Loucy (cell line): Measurements from ENCODE around the gene LTB4R.

Experiments used
- H2AFZ ChIP-seq: fragments of 200-600 bp; sonication (generic); 2 replicates; pipeline ENCODE4 v1.6.0; 2016; ENCODE audit warnings: antibody characterized with exemption, mild to moderate bottlenecking, low read length, moderate library complexity
- H3F3A ChIP-seq: fragments of 200-600 bp; 2 replicates; pipeline ENCODE4 v1.6.0; 2016; ENCODE audit warnings: antibody characterized with exemption, low read depth, mild to moderate bottlenecking
- H3K27me3 ChIP-seq: fragments of 200-600 bp; sonication (generic); 2 replicates; pipeline ENCODE4 v1.6.1; 2014; ENCODE audit warnings: low read length, mild to moderate bottlenecking; ENCODE audit not compliant: insufficient read depth, poor library complexity, severe bottlenecking
- H3K36me3 ChIP-seq: fragments of 200-600 bp; sonication (generic); 2 replicates; pipeline ENCODE4 v1.6.1; 2016; ENCODE audit warnings: low read length; ENCODE audit not compliant: insufficient read depth
- H3K4me1 ChIP-seq: fragments of 200-600 bp; sonication (generic); 2 replicates; pipeline ENCODE4 v1.5.1; 2014; ENCODE audit warnings: low read length, mild to moderate bottlenecking; ENCODE audit not compliant: insufficient read depth, poor library complexity, severe bottlenecking
- H3K4me2 ChIP-seq: fragments of 200-600 bp; sonication (generic); 2 replicates; pipeline ENCODE4 v1.6.0; 2014; ENCODE audit warnings: antibody characterized with exemption, low read length, low read depth, mild to moderate bottlenecking; ENCODE audit not compliant: poor library complexity, severe bottlenecking
- H3K4me3 ChIP-seq: fragments of 200-600 bp; sonication (generic); 2 replicates; pipeline ENCODE4 v1.5.1; 2014; ENCODE audit warnings: low read length, mild to moderate bottlenecking, mixed read lengths; ENCODE audit not compliant: poor library complexity, severe bottlenecking
- H3K79me2 ChIP-seq: fragments of 200-600 bp; sonication (generic); 2 replicates; pipeline ENCODE4 v1.6.1; 2014; ENCODE audit warnings: low read length; ENCODE audit not compliant: insufficient read depth
- H3K9ac ChIP-seq: fragments of 200-600 bp; sonication (generic); 2 replicates; pipeline ENCODE4 v1.6.0; 2014; ENCODE audit warnings: mild to moderate bottlenecking, low read depth, low read length, moderate library complexity; ENCODE audit not compliant: poor library complexity, severe bottlenecking
- H3K9me2 ChIP-seq: fragments of 200-600 bp; sonication (generic); replicated peaks from 2 replicates; pipeline ENCODE4 v1.6.1; 2016; ENCODE audit warnings: low read depth, low read length, mixed read lengths
- H3K9me3 ChIP-seq: fragments of 200-600 bp; sonication (generic); 2 replicates; pipeline ENCODE4 v1.6.1; 2014; ENCODE audit warnings: mild to moderate bottlenecking, antibody characterized with exemption, low read length, low read depth; ENCODE audit not compliant: insufficient read depth
- H4K20me1 ChIP-seq: fragments of 200-600 bp; sonication (generic); 2 replicates; pipeline ENCODE4 v1.6.0; 2014; ENCODE audit warnings: antibody characterized with exemption, low read length, mild to moderate bottlenecking; ENCODE audit not compliant: insufficient read depth, poor library complexity, severe bottlenecking
- EZH2phosphoT487 ChIP-seq: fragments of 200-600 bp; IDR thresholded peaks from 2 replicates; pipeline ENCODE4 v1.6.1; 2018; ENCODE audit warnings: antibody characterized with exemption, mild to moderate bottlenecking, moderate library complexity, borderline replicate concordance
- TF ChIP-seq, protein P1 (sequence below): fragments of 200-600 bp; sonication (generic); conservative IDR thresholded peaks from 2 replicates; pipeline ENCODE4 v1.5.1; 2014; ENCODE audit warnings: mild to moderate bottlenecking, antibody characterized with exemption, low read length

Gene LTB4R

DNA sequence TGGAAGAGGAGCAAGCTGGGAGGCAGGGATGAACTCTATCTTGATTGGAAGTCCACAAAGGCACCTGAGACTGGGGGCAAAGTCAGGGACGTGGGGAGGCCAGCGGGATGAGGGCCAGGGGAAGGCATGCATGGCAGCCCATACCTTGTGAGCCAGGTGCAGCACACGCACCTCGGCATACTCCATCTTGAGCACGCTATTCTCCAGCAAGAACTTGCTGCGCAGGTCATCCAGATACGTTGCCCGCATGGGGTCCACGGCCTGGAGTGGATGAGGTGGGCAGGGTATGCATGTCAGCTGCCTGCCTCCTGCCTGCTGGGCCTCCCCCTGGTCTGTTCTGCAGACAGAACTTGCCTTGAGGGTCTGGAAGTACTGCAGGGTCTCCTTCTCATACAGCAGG is 43.8 kb upstream of the LTB4R start:
- H4K20me1 ChIP-seq, result no peaks in the 10 kb centered on the region
- H3F3A ChIP-seq, result no peaks in the 10 kb centered on the region
- no peaks in the 10 kb centered on the region for H3K9me2 ChIP-seq
- no peaks in the 10 kb centered on the region for H3K36me3 ChIP-seq
- no peak overlapping the region for H3K4me3 ChIP-seq
- no peaks in the 10 kb centered on the region for H3K27me3 ChIP-seq
- peaks cover 13% of the 10 kb centered on the region; the same call in 1 of the 2 replicates for H3K79me2 ChIP-seq
- no peak for TF ChIP-seq EZH2phosphoT487
- TF ChIP-seq, protein P1, sequence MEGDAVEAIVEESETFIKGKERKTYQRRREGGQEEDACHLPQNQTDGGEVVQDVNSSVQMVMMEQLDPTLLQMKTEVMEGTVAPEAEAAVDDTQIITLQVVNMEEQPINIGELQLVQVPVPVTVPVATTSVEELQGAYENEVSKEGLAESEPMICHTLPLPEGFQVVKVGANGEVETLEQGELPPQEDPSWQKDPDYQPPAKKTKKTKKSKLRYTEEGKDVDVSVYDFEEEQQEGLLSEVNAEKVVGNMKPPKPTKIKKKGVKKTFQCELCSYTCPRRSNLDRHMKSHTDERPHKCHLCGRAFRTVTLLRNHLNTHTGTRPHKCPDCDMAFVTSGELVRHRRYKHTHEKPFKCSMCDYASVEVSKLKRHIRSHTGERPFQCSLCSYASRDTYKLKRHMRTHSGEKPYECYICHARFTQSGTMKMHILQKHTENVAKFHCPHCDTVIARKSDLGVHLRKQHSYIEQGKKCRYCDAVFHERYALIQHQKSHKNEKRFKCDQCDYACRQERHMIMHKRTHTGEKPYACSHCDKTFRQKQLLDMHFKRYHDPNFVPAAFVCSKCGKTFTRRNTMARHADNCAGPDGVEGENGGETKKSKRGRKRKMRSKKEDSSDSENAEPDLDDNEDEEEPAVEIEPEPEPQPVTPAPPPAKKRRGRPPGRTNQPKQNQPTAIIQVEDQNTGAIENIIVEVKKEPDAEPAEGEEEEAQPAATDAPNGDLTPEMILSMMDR, result no peak
- peaks cover 14% of the 10 kb centered on the region for H3K4me1 ChIP-seq
- H2AFZ ChIP-seq, result no peak overlapping the region
- H3K9ac ChIP-seq, result no peak overlapping the region
- no peak overlapping the region for H3K4me2 ChIP-seq
- no peaks in the 10 kb centered on the region for H3K9me3 ChIP-seq

DNA sequence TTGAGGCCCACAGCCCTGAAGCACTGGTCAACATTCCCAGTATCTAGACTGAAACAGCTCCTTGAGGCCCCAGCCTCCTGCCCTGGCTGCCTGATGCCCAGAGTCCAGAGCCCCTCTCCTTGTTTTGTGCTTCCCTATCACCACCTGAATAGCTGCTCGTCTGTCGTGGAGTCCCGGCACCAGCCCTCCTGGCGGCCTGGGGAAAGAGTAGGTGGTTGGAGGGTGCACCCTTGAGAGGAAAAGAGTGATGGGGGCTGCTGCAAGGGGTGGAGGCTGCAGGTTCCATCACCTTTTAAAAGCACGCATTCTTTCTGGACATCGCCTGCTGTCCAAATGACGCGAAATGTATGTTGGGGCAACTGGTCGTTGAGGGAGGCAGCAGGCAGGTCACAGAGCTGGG is 43.1 kb upstream of the LTB4R start:
- Histone ChIP-seq H3K4me3 (no peak overlapping the region), H3F3A (no peaks in the 10 kb centered on the region), H3K4me2 (no peak overlapping the region), H3K79me2 (peaks cover 14% of the 10 kb centered on the region; the same call in 1 of the 2 replicates), H3K36me3 (no peaks in the 10 kb centered on the region), H2AFZ (no peak overlapping the region), H4K20me1 (no peaks in the 10 kb centered on the region), H3K9ac (no peak overlapping the region), H3K9me3 (no peaks in the 10 kb centered on the region), H3K9me2 (no peaks in the 10 kb centered on the region), H3K27me3 (no peaks in the 10 kb centered on the region), H3K4me1 (peaks cover 14% of the 10 kb centered on the region)
- TF ChIP-seq EZH2phosphoT487, result no peak
- TF ChIP-seq, protein P1, result no peak

DNA sequence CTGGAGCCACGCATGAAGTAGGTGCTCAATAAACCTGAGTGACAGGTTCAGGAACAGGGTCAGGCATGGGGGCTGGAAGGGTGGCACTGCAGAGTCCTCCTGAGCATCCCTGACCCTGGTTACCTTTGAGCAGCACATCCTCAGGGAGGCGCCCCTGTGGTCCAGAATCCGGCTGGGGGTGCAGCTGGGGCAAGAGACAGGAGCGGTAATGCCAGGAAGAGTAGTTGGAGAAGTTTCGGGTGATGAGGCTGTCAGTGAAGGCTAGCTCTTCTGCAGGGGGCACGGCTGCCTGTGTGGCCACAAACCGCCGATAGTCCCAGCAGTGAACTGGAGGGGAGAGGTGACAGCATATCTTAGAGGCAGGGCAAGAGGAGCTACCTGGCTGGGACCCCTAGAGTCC is 41.9 kb upstream of the LTB4R start:
- no peak overlapping the region for H3K4me3 ChIP-seq
- H3K79me2 ChIP-seq, result peaks cover 14% of the 10 kb centered on the region; the same call in 1 of the 2 replicates
- H3K27me3 ChIP-seq, result no peaks in the 10 kb centered on the region
- no peaks in the 10 kb centered on the region for H3F3A ChIP-seq
- H2AFZ ChIP-seq, result no peak overlapping the region
- H3K9me2 ChIP-seq, result no peaks in the 10 kb centered on the region
- no peaks in the 10 kb centered on the region for H3K36me3 ChIP-seq
- peaks cover 14% of the 10 kb centered on the region for H3K4me1 ChIP-seq
- H3K9me3 ChIP-seq, result no peaks in the 10 kb centered on the region
- TF ChIP-seq, protein P1, result no peak
- no peak for TF ChIP-seq EZH2phosphoT487
- no peak overlapping the region for H3K4me2 ChIP-seq
- H3K9ac ChIP-seq, result no peak overlapping the region
- no peaks in the 10 kb centered on the region for H4K20me1 ChIP-seq
